Ammon's horn (tissue), 1 donor: ENCODE data around the gene AMFR.
"Not testable (repeated sequence)": the region's sequence is repeated elsewhere in the genome, so short reads cannot be mapped to it uniquely, and the experiment has no call there.

Experiments used
- DNase-seq: peaks from one replicate; pipeline ENCODE4 v3.0.0-alpha.2; 2016; ENCODE audit warnings: low spot score

Gene AMFR

DNA sequence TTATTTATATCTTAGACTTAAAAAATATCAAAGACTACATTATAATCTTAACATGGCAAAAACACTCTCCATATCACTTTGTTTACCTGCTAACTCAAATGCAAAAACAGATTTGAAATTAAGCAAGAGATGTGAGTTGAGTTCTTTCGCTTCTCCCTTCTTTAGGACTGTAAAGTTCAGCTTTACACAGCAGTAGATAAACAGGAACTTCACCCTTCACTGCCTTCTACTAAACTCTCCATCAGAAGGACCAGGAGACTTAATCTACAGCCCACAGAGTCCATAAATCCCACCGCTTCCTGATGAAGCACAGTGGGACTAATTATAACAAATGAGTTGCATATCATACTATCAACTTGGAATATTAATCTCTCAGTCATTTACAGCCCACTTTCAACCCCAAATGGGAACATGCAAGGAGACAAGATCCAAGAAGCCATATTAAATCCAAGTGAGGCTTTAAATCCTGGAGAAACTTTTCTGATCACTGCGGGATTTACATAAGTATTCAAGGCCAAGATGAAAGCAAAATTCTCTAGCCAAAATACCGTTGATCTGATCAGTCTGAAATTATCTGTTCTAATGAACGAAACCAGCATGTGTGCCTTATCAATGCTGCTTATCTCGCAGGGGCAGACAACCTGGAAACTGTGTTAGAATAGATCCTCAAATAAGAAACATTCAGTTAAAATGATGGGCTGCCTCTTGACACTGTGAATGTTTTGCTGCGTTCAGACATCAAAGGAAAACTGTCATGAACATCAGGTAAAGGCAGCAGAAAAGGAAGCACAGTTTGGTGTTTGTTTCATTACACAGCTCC, 1.6 kb downstream of the AMFR start:
- no peak for DNase-seq

DNA sequence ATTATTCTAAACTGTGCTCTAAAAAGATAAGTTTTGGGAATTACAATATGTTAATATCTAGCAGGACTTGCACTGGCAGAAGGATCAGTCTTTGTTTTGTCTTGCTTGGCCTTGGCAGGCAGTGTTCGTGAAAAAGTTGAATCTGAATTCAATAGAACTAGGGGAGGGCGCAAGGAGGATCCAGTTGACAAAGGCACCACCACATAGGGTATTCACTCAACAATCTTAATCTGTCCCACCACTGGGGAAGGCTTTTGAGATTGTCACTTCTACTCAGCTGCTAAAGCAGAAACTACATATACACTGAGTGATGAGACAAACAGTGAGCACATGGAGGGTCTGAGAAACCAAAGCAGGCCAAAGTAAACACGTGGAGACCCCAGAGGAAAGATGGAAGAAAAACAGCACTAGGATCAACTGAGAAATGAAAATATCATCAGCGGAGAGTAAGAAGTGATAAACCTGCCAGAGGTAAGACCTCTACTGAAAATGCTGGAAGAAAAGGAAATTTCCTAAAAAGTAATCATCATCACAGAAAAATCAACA, 2.4 kb downstream of the AMFR start:
- DNase-seq = no peak

DNA sequence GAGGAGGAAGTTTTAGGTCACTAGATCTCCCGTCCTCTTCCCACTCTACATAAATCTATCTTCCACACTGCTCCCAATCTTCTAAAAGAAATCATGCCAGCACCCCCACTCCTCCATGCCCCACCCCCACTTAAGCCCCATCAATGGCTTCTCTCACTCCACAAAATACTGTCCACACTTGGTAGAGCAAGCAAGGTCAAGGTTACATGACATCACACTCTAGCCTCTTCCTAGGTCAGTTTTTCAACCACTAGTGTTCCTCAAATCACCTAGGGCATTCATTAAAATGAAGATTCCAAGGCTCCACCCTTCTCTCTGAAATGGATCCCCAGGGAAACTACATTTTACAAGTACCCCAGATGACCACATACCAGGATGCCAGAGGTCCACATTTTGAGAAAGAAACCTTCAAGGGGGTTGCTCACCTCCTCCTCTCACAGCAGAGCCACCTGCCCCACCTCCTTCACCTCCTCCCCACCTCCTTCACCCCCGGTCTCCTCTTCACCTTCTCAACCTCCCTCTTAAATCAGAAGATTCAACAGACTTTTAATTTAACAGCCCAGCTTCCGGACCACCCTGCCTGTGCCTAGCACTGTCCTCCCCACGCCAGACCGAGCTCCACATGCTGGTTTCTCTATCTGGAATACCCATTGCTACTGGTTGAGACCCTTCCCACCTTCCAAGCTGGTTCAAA, 3.2 kb downstream of the AMFR start:
- DNase-seq = no peak

DNA sequence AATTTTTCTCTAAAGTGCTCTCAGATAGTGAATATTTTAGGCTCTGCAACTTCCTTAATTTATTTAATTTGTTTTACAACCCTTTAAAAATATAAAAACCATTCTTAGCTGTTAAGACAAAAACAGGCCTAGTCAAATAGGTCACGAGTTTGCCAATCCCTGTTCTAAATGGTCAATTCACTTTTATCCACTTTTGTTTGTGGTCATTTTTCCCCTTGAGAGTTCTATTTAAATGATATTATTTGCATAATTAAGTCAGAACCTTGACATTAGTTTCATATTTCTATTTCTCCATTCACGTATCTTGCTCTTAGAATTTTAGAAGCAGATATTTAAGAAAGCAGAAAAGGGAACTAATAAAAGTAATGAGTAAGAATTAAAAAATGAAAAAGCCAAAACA, 4.0 kb downstream of the AMFR start:
- DNase-seq = no peak

DNA sequence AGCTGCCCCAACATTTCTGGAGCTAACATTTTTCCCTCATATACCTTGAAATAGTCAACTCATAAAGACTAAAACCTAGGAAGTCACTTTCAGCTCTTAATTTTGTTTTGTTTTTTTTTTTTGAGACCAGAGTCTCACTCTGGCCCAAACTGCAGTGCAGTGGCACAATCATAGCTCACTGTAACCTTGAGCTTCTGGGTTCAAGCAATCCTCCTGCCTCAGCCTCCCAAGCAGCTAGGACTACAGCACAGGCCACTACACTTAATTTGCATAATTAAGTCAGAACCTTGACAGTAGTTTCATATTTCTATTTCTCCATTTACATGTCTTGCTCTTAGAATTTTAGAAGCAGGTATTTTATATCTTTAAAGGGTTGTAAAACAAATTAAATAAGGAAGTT, 4.7 kb downstream of the AMFR start:
- no peak for DNase-seq

DNA sequence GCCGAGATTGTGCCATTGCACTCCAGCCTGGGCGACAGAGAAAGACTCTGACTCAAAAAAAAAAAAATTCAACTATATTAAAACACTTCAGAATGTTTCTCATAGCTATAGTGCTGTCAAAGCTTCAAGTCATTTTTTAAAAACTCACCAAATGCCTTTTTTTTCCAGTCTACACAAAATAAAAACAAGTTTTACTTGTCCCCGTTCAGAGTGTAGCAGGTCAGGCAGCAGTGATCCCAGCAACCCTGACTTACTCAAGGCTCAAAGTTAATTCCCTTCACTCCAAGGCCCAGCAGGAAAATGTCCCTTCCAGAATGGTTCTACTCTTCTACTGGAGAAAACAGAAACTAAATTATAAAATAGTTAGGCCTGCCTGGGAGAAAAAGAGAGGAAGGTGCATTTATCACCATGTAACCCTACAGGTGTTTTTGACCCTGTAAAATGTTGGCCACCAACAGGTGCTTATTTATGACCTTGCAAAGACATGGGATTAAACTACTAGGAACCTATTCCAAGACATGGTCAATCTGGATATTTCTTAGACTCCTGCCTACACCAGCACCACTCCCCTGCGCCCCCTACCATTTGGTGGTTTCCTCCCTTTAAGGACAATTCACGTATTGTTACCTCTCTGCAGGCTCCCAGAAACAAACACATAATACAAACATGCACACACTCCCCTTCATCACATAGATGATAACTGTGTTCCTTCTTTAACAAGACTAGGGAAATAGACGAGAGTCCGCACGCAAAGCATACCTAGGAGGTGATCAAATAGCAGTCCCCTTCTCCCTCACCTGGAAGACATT, 5.4 kb downstream of the AMFR start:
- DNase-seq = no peak

DNA sequence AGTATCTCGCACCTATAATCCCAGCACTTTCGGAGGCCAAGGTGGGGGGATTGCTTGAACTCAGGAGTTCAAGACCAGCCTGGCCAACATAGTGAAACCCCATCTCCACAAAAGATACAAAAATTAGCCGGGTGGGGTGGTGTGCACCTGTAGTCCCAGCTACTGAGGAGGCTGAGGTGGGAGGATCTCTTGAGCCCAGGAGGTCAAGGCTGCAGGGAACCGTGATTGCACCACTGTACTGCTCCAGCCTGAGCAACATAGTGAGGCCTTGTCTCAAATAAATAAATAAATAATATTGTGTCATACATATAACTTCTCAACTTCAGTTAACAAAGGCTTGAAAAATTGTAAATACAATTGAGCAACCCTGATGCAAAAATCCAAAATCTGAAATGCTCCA, 8.2 kb downstream of the AMFR start:
- no peak for DNase-seq

DNA sequence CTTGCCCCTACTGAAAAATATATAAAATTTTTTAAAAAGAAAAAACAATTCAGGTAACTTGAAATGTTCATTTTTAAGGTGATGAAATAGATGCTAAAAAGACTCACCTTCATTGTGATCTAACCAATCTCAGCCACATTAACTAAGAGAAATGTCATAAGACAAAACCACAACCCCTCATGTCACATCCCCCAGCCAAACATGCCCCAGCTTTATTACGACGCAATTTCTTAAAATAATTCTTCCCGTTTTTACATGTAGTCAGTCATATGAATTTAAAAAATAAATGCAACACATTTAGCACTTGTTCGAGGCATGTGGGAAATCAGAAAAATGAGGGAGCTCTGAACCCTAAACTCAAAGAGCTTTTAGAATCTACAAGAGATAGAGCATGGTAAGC, 9.5 kb downstream of the AMFR start:
- DNase-seq = no peak

DNA sequence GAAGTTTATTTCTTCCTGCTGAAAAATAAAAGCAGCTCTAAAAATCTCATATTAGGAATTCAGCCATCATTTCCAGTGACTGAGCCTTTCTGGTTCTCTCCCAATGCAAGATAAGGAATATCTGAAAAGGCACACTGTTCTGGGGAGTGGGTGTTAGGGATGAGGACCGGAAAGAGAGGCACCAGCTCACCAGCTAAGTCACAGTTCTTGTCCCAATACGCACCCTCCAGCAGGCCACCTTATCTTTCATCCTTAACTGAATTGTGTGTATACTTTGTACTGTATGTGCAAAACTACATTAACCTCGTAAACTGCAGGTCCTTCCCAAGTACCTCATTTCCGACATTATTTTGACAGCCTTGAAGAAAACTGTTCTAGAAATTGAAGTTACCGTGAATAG, 11.0 kb downstream of the AMFR start:
- DNase-seq = no peak

DNA sequence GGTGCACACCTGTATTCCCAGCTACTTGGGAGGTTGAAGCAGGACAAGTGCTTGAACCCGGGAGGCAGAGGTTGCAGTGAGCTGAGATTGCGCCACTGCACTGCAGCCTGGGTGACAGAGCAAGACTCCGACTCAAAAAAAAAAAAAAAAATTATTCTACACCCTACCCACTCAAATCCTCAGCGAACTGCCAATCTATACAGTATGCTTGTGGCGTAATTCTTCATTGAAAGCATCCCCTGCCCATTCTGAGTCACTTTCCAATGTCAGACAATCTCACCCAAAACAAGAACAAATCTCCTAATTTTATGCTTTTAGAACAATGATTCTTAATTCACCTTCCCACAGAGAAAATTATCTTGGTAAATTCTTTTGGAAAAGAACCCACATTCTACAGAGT, 12.0 kb downstream of the AMFR start:
- DNase-seq = no peak

DNA sequence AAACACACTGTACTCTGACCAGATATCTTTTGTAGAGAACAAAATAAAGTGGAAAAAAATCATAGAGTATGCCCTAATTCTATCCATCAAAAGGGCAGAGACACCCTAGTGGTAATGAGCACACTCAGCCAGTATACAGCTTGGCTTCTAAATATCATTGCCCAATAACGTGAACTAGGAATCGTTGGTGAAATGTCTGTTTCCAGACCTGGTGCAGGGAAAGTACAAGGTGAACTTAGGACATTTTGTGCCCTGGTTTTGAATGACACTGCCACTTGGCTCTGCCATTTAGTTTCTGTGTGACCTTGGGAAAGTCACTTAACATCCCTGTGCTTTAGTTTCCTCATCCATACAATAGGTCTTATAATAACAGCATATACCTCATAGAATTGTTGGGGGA, 13.7 kb downstream of the AMFR start:
- DNase-seq = no peak

DNA sequence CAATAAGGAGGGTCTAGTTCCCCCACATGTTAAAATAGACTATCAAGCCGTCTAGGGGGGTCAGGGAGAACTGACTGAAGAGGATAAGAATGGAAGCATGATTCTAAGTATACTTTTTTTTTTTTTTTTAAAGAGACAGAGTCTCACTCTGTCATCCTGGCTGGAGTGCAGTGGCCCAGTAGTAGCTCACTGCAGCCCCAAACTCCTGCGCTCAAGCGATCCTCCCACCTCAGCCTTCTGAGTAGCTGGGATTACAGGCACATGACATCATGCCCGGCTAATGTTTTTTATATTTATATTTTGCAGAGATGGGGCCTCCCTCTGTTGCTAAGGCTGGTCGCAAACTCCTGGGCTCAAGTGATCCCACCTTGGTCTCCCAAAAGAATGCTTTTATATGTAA, 14.2 kb downstream of the AMFR start:
- DNase-seq = no peak

DNA sequence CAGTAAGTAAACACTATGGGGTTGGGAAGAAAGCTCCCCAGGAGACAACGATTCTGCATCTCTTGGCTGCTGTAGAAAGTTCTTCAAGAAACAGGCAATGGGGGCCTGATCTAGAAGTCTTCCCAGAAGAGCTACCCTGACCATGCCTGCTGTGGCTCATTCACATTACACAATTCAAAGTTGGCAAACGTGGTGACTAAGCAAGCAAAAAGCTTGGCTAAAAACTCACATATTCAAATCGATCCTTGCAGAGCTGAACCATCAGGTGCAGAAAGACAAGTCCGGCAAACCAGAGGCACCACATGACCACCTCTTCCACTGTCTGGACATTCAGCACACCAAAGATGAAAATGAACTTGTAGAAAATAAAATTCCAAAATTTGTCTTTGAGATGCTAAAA, 16.1 kb downstream of the AMFR start:
- DNase-seq = no peak

DNA sequence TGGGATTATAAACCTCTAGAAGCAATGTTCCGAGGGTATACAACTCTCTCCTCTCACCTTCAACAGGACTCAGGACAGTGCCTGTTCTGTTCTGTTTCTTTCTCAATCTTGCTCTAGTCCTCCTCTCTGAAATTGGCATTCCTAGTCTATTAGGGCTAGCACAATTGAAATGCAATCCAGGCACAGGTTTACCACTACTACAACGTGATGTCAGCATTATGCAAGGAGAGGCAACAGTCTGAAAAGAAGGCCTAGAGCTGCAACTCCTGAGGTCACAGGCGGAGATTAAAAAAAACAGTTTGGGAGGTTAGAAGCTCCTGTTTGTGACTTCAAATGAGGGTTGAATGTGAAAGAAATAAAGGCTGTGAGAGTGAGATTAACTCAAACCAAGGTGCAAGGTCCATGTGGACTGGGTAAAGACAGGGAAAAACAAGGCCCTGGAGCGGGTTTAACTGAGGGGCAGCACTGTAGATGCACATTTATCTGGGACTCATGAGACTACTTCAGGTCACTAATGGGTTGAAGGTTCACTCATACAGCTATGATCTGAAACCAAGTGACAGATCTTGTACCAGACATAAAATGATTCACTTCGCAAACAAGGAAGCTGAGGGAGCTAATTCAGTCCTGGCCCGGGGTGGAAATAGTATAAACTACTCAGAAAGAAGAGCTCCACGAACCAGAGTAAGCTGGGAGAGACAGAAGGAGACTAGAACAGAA, 16.8 kb downstream of the AMFR start:
- DNase-seq = no peak

DNA sequence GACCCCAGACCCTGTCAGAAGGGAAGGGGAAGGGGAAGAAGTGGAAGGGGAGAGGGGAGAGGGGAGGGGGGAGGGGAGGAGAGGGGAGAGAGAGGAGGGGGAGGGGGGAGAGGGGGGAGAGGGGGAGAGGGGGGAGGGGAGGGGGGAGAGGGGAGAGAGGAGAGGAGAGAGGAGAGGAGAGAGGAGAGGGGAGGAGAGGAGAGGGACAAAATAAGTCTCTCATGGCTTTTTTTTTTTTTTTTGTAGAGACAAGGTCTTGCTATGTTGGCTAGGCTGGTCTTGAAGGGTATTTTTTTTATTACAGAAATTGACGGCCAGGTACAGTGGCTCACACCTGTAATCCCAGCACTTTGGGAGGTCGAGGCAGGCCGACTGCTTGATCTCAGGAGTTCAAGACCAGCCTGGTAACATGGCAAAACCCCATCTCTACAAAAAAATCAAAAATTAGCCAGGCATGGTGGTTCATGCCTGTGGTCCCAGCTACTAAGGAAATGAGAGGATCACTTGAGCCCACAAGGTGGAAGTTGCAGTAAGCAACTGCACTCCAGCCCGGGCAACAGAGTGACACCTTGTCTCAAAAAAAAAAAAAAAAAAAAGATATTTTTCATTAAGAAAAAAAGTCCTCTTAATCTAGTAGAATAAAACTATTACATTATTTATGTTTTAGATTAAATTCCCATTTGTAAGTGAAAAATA, 19.2 kb downstream of the AMFR start:
- DNase-seq = no peak

DNA sequence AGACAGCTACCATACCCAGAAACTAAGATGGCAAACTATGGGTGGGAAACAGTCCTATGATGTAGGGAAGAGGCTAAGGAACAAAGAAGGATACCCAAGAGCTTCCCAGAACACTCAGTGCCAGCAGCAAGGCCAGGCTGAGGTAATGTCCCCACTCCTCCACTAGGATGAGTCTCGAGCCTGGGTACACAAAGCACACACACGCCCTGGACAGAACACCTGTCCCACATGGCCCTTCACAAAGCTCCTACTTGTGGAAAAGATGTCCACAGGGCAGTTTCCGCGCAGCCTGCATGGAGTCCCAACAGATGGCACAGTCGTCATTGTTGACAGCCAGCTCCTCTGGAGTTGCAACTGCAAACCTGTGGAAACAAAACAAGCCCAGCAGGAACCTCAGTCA, 23.9 kb downstream of the AMFR start:
- no peak for DNase-seq

DNA sequence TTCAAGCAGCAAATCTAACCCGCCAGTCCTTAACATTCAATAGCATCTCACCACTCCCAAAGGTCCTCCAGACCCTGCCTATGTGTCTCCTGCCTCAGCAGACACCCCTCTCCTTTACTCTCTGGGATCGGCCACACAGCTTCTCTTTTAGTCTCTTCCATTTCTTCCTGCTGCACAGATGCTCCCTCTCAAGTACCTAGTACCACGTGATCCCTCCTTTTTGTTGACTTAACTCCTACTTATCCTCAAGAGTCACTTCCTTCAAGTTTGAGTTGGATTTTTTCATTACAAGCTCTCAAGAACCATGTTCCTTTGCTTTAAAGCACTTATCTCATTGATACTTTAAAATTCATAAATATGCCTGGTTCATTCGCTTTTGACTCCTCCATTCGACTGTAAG, 24.9 kb downstream of the AMFR start:
- DNase-seq = no peak

DNA sequence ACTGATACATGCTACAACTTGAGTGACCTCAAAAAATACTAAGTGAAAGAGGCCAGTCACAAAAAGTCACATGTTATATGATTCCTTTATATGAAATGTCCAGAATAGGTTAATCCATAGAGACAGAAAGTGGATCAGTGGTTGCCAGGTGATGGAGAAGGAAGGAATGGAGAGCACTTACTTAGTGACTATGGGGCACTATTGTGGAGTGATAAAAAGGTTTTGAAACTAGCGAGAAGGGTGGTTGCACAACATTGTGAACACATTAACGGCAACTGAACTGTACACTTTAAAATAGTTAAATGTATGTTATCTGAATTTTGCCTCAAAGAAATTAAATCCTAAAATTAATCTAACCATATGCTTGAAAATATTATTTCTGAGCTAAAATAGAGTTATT, 25.9 kb downstream of the AMFR start:
- no peak for DNase-seq

DNA sequence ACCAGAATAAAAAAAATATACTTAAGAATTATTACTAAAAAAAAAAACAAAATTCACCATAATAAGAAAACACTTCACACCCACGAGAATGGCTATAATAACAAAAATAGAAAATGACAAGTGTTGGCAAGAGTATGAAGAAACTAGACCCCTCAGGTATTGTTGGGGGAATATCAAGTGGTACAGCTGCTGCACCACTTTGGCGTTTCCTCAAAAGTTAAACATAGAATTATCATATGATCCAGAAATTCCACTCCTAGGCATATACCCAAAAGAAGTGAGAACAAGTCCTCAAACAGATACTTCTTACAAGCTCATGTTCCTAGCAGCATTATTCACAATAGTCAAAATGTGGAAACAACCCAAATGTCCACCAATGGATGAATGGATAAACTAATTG, 26.3 kb downstream of the AMFR start:
- DNase-seq = no peak

DNA sequence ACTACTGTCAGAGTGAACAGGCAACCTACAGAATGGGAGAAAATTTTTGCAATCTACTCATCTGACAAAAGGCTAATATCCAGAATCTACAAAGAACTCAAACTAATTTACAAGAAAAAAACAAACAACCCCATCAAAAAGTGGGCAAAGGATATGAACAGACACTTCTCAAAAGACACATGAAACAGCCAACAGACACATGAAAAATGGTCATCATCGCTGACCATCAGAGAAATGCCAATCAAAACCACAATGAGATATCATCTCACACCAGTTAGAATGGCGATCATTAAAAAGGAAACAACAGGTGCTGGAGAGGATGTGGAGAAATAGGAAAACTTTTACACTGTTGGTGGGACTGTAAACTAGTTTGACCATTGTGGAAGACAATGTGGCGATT, 28.6 kb downstream of the AMFR start:
- DNase-seq = not testable (repeated sequence)

DNA sequence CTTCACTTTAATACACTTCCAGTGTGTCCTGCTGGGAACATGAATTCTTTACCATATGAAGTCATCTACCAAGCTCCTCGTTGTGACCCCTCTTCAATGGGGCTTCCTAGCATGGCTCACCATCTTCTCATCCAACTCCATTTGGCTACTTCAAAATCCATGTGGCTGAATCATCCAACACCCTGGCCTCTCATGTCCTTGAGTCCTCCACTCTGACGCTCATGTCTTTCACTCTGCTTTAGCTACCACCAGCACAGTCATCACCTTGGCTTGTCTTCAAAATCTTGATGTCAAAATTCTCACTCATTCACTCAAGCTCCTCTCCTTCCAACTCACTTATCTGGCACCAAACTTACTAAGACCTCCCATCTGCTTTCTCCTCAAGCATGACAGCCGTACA, 35.8 kb downstream of the AMFR start:
- no peak for DNase-seq
